Gastroesophageal sphincter (tissue), 4 donors: Measurements from ENCODE around the gene CCDC88C. TPM values are rescaled to one million over a fixed set of nuclear protein-coding genes. Genes with fewer than 3 reads are reported as not detected.

Experiments used
- ATAC-seq: fragments of 150-250 bp; one replicate; pipeline ENCODE4 v1.9.1; 2016; ENCODE audit warnings: mild to moderate bottlenecking, moderate library complexity
- H3K27ac ChIP-seq, 4 donors: fragments of 200-600 bp; sonication (generic) in 3 of 4; 1 replicate in 3 of 4; 2 replicates in 1 of 4; pipeline ENCODE4 v1.5.1; 2016 to 2019
- H3K27me3 ChIP-seq: fragments of 200-600 bp; sonication (generic); one replicate; pipeline ENCODE4 v1.5.1; 2019
- H3K36me3 ChIP-seq, 2 donors: fragments of 200-600 bp; sonication (generic); one replicate each; pipeline ENCODE4 v1.5.1; 2019; ENCODE audit warnings: control low read depth in 1 of 2
- H3K4me1 ChIP-seq, 3 donors: fragments of 200-600 bp; sonication (generic); 1 replicate in 2 of 3; 2 replicates in 1 of 3; pipeline ENCODE4 v1.5.1; 2016 to 2019; ENCODE audit warnings: control low read depth in 2 of 3
- H3K4me3 ChIP-seq, 2 donors: fragments of 200-600 bp; sonication (generic); one replicate each; pipeline ENCODE4 v1.5.1; 2019; ENCODE audit warnings: mild to moderate bottlenecking in 1 of 2, moderate library complexity in 1 of 2
- H3K9me3 ChIP-seq, 3 donors: fragments of 200-600 bp; sonication (generic); one replicate each; pipeline ENCODE4 v1.5.1; 2017 to 2019; ENCODE audit warnings: control low read depth in 2 of 3
- CTCF ChIP-seq, 4 experiments: fragments of 200-600 bp in 2 of 4; fragments of 450-650 bp in 2 of 4; sonication (generic) in 1 of 4; IDR thresholded peaks; one replicate each; pipeline ENCODE4 v1.5.1; 2017 to 2019; ENCODE audit warnings: antibody characterized with exemption in 4 of 4, mild to moderate bottlenecking in 2 of 4, moderate library complexity in 2 of 4
- EP300 ChIP-seq: sonication (generic); formaldehyde crosslinking; IDR thresholded peaks from one replicate; pipeline ENCODE4 v1.6.1; 2017; ENCODE audit warnings: antibody characterized with exemption, mild to moderate bottlenecking
- POLR2A ChIP-seq, 2 donors: fragments of 450-650 bp; IDR thresholded peaks; one replicate each; pipeline ENCODE4 v1.6.1; 2017; ENCODE audit warnings: antibody characterized with exemption in 2 of 2, mild to moderate bottlenecking in 2 of 2, moderate library complexity in 1 of 2
- POLR2AphosphoS5 ChIP-seq: sonication (generic); formaldehyde crosslinking; IDR thresholded peaks from one replicate; pipeline ENCODE4 v1.6.1; 2017; ENCODE audit warnings: antibody characterized with exemption
- WGBS, 2 donors: methylation state at CpG; one replicate each; pipeline ENCODE4 v1.1.5; 2018; ENCODE audit warnings: low coverage in 1 of 2; 5-methylcytosine and 5-hydroxymethylcytosine counted together
- total RNA-seq, 4 donors: library from RNA; depleted of rRNA; stranded (reverse); fragments of >200 nt; gene quantifications; one replicate each; pipeline ENCODE4 v1.1.0, GENCODE V29; 2016

The CCDC88C gene
- total RNA-seq, 4 donors from 2014 or later, result 2.0 to 10.1 (median 4.9) TPM

GRCh38 chr14:91388551-91388975, 29.1 kb downstream of the CCDC88C start:
- ATAC-seq, result no peak
- Histone ChIP-seq H3K36me3 (no peaks in the 10 kb centered on the region), H3K9me3 (no peaks in the 10 kb centered on the region), H3K27me3 (no peaks in the 10 kb centered on the region), H3K4me3 (no peak overlapping the region), H3K27ac (peak overlapping the region in 1 of 4 donors; percentile 43), H3K4me1 (peaks cover 0 to 20% (median 0%) of the 10 kb centered on the region in 3 donors)
- WGBS, 2 donors, result 62 to 81% methylated on average over 3 to 7 of the region's 13 CpGs
- peak; percentile 15 for TF ChIP-seq POLR2AphosphoS5
- TF ChIP-seq POLR2A (IDR thresholded peaks at IDR 0.05), result no peak

- Histone ChIP-seq H3K27ac (peak overlapping the region in 1 of 4 donors; percentile 43), H3K36me3 (no peaks in the 10 kb centered on the region), H3K9me3 (no peaks in the 10 kb centered on the region), H3K27me3 (no peaks in the 10 kb centered on the region), H3K4me3 (no peak overlapping the region), H3K4me1 (peaks cover 0 to 20% (median 0%) of the 10 kb centered on the region in 3 donors)
- no peak for TF ChIP-seq POLR2AphosphoS5
- no peak for TF ChIP-seq CTCF (IDR thresholded peaks at IDR 0.05)
- no peak for TF ChIP-seq POLR2A (IDR thresholded peaks at IDR 0.05)
- TF ChIP-seq EP300, result no peak
- ATAC-seq, result no peak
- WGBS, 2 donors, result 80% methylated on average over 1 of the region's 10 CpGs; no CpG with 5 or more reads in 1 of the 2 donors
Measured at GRCh38 chr14:91387951-91388381, 29.7 kb downstream of the CCDC88C start.

- no peaks in the 10 kb centered on the region for H3K9me3 ChIP-seq
- no peaks in the 10 kb centered on the region for H3K36me3 ChIP-seq
- H3K4me3 ChIP-seq, result no peak overlapping the region
- no peak for ATAC-seq
- 31 to 56% methylated on average over 4 to 14 of the region's 19 CpGs for WGBS, 2 donors
- no peak overlapping the region for H3K27ac ChIP-seq
- H3K27me3 ChIP-seq, result no peaks in the 10 kb centered on the region
- peaks cover 0 to 20% (median 0%) of the 10 kb centered on the region in 3 donors for H3K4me1 ChIP-seq
- TF ChIP-seq POLR2AphosphoS5, result no peak
- TF ChIP-seq POLR2A (IDR thresholded peaks at IDR 0.05), result no peak
- no peak for TF ChIP-seq CTCF (IDR thresholded peaks at IDR 0.05)
- no peak for TF ChIP-seq EP300
Measured at GRCh38 chr14:91387169-91387835, 30.3 kb downstream of the CCDC88C start.

- Histone ChIP-seq H3K36me3 (no peaks in the 10 kb centered on the region), H3K4me1 (peaks cover 0 to 23% (median 0%) of the 10 kb centered on the region in 3 donors), H3K27me3 (no peaks in the 10 kb centered on the region), H3K4me3 (no peak overlapping the region), H3K27ac (no peak overlapping the region), H3K9me3 (no peaks in the 10 kb centered on the region)
- no peak for ATAC-seq
- TF ChIP-seq EP300 (no peak), POLR2AphosphoS5 (no peak), CTCF (IDR thresholded peaks at IDR 0.05) (no peak), POLR2A (IDR thresholded peaks at IDR 0.05) (no peak)
Measured at GRCh38 chr14:91385697-91386096, 31.9 kb downstream of the CCDC88C start.

- no peak for ATAC-seq
Measured at GRCh38 chr14:91385224-91385623, 32.4 kb downstream of the CCDC88C start.

More at GRCh38 chr14:91385224-91385623, 32.4 kb downstream of the CCDC88C start:
- 80% methylated on average over 1 of the region's 9 CpGs; no CpG with 5 or more reads in 1 of the 2 donors for WGBS, 2 donors
- Histone ChIP-seq H3K36me3 (no peaks in the 10 kb centered on the region), H3K4me1 (peaks cover 0 to 28% (median 0%) of the 10 kb centered on the region in 3 donors), H3K9me3 (no peaks in the 10 kb centered on the region), H3K4me3 (no peak overlapping the region), H3K27me3 (no peaks in the 10 kb centered on the region), H3K27ac (no peak overlapping the region)
- TF ChIP-seq CTCF (IDR thresholded peaks at IDR 0.05) (no peak), EP300 (no peak), POLR2AphosphoS5 (no peak), POLR2A (IDR thresholded peaks at IDR 0.05) (no peak)
